ENCODE measurements around the gene MSL3.

GRCh38 chrX:11764602-11765067 lies 6.6 kb downstream of the MSL3 start:
- no peak for TF ChIP-seq POLR2A (IDR thresholded peaks at IDR 0.05; ENCODE audit: low read length)
- no peak for TF ChIP-seq GATA1 (IDR thresholded peaks at IDR 0.05; ENCODE audit: low read depth, low read length)
